Ishikawa (cell line): Measurements from ENCODE around the gene CACNA1C.

Experiments
- CEBPB ChIP-seq: IDR thresholded peaks from 2 replicates; pipeline ENCODE4 v1.6.1; 2012
- CREB1 ChIP-seq: IDR thresholded peaks from 2 replicates; pipeline ENCODE4 v1.6.1; 2012; ENCODE audit warnings: low read depth
- EGR1 ChIP-seq: IDR thresholded peaks from 2 replicates; pipeline ENCODE4 v1.6.1; 2012
- EP300 ChIP-seq: IDR thresholded peaks from 2 replicates; pipeline ENCODE4 v1.6.1; 2012; ENCODE audit warnings: borderline replicate concordance
- FOXM1 ChIP-seq: IDR thresholded peaks from 2 replicates; pipeline ENCODE4 v1.6.1; 2012; ENCODE audit warnings: low read depth, borderline replicate concordance
- NFIC ChIP-seq: IDR thresholded peaks from 2 replicates; pipeline ENCODE4 v1.6.1; 2012
- RAD21 ChIP-seq: IDR thresholded peaks from 2 replicates; pipeline ENCODE4 v1.6.1; 2012; ENCODE audit warnings: low read depth
- TAF1 ChIP-seq: IDR thresholded peaks from 2 replicates; pipeline ENCODE4 v1.6.1; 2012; ENCODE audit warnings: low read depth, mild to moderate bottlenecking
- TCF12 ChIP-seq: IDR thresholded peaks from 2 replicates; pipeline ENCODE4 v1.6.1; 2012; ENCODE audit warnings: low read depth
- TEAD4 ChIP-seq: IDR thresholded peaks from 2 replicates; pipeline ENCODE4 v1.6.1; 2012
- YY1 ChIP-seq: IDR thresholded peaks from 2 replicates; pipeline ENCODE4 v1.6.1; 2012; ENCODE audit warnings: low read depth
- ZBTB7A ChIP-seq: IDR thresholded peaks from 2 replicates; pipeline ENCODE4 v1.6.1; 2012; ENCODE audit warnings: low read depth
- TF ChIP-seq, protein P1 (sequence below): IDR thresholded peaks from 2 replicates; pipeline ENCODE4 v1.6.1; 2012; ENCODE audit warnings: low read depth, mild to moderate bottlenecking
- TF ChIP-seq, protein P2 (sequence below): IDR thresholded peaks from 2 replicates; pipeline ENCODE4 v1.6.1; 2012
- TF ChIP-seq, protein P3 (sequence below): IDR thresholded peaks from 2 replicates; pipeline ENCODE4 v1.6.1; 2012

The CACNA1C gene

DNA sequence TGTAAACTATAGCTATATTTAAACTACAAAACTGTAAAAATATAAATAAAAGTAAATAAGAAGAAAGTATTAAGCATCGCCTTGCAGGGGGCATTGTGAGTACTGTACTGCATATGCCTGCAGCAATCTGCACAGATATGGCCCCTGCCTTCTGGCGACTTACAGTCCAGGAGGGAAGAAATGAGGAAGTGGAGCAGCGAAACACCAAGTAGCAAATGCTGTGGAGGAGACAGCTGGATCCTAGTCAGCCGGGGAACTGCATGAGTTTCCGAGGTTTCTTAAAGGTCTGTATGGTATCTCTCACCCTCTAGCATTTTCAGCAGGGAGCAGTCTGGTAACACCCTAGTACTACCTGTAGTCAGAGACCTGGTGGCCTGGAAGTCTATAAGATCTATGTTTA lies 256.9 kb downstream of the CACNA1C start:
- TF ChIP-seq TEAD4 (no peak), NFIC (no peak), FOXM1 (no peak), EGR1 (no peak), CEBPB (no peak), TAF1 (no peak), YY1 (no peak)
- TF ChIP-seq, protein P1, sequence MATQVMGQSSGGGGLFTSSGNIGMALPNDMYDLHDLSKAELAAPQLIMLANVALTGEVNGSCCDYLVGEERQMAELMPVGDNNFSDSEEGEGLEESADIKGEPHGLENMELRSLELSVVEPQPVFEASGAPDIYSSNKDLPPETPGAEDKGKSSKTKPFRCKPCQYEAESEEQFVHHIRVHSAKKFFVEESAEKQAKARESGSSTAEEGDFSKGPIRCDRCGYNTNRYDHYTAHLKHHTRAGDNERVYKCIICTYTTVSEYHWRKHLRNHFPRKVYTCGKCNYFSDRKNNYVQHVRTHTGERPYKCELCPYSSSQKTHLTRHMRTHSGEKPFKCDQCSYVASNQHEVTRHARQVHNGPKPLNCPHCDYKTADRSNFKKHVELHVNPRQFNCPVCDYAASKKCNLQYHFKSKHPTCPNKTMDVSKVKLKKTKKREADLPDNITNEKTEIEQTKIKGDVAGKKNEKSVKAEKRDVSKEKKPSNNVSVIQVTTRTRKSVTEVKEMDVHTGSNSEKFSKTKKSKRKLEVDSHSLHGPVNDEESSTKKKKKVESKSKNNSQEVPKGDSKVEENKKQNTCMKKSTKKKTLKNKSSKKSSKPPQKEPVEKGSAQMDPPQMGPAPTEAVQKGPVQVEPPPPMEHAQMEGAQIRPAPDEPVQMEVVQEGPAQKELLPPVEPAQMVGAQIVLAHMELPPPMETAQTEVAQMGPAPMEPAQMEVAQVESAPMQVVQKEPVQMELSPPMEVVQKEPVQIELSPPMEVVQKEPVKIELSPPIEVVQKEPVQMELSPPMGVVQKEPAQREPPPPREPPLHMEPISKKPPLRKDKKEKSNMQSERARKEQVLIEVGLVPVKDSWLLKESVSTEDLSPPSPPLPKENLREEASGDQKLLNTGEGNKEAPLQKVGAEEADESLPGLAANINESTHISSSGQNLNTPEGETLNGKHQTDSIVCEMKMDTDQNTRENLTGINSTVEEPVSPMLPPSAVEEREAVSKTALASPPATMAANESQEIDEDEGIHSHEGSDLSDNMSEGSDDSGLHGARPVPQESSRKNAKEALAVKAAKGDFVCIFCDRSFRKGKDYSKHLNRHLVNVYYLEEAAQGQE: no peak
- TF ChIP-seq, protein P2, sequence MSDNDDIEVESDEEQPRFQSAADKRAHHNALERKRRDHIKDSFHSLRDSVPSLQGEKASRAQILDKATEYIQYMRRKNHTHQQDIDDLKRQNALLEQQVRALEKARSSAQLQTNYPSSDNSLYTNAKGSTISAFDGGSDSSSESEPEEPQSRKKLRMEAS: no peak
- TF ChIP-seq, protein P3, sequence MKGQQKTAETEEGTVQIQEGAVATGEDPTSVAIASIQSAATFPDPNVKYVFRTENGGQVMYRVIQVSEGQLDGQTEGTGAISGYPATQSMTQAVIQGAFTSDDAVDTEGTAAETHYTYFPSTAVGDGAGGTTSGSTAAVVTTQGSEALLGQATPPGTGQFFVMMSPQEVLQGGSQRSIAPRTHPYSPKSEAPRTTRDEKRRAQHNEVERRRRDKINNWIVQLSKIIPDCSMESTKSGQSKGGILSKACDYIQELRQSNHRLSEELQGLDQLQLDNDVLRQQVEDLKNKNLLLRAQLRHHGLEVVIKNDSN: no peak

DNA sequence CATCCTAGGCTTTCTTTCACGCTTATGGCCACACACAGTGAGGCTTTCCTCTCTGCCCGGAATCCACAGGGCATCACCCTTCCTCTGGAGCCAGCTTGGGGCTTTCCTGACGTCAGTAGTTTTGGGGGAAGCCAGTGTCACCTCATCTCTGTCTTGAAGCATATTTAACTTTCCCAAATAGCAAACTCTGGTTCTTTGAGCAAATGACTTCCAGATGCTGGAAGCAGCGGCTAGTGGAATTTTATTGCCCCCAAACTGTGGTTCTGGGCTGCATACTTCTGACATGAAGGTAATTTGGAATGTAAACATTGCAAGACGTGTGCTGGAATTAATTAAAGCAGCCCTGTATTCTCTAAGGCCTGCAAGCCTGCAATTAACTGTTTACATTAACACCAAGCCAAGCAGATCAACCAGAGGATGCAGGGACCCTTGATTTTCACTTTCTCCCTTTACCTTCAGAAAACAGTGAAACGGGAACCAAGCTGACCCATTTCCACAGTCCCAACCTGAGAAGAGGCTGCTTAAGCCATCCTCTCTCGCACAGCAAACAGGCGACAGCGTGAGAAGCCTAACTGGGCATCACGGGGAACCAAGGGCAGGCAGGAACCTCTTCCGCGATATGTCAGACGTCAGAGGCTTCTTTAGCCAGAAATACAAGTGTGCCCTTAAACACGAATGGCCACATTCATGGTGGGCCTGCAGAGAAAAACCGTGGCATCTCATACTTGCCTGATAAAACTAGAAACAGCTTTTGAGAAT lies 258.4 kb downstream of the CACNA1C start:
- TF ChIP-seq EP300 (no peak), EGR1 (no peak), TAF1 (no peak), YY1 (no peak), ZBTB7A (no peak), RAD21 (no peak), CREB1 (no peak), FOXM1 (no peak), NFIC (no peak), CEBPB (no peak), TCF12 (no peak), TEAD4 (no peak)
- TF ChIP-seq, protein P3: no peak
- TF ChIP-seq, protein P2: no peak
- TF ChIP-seq, protein P1: no peak

DNA sequence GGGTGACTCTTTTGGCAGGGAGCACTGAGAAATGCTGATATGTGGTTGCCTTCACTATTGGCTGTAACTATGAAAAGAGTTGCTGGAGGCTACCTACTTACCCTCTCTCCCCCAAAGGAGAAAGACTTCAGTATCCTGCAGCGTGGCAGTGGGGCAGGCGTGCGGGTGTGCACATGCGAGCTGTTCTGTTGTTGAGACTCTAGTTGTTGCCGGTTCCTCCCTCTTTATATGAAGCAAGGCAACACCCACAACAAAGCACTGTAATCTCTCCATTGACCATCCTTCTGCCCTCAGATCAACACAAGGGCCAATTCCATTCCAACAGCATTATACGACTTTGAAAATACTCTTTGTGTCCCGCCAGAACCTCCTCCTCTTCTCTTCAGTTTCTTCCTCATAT lies 259.4 kb downstream of the CACNA1C start:
- TF ChIP-seq, protein P2: no peak
- TF ChIP-seq FOXM1 (no peak), CEBPB (no peak), TCF12 (no peak), TAF1 (no peak), NFIC (no peak), YY1 (no peak), ZBTB7A (no peak), EGR1 (no peak), RAD21 (no peak), CREB1 (no peak), EP300 (no peak), TEAD4 (no peak)
- TF ChIP-seq, protein P1: no peak
- TF ChIP-seq, protein P3: no peak
